Measurements from ENCODE around the gene SLC9C1. TPM values are rescaled to one million over a fixed set of nuclear protein-coding genes. Genes with fewer than 3 reads are reported as not detected.

SLC9C1 gene
- total RNA-seq, 2 experiments from 2014 or later = not detected

- peaks cover 7% of the 10 kb centered on the region for H3K4me1 Mint-ChIP-seq (ENCODE audit: low read depth)
- DNase-seq (no peak), ATAC-seq (no peak)
- H3K27me3 Mint-ChIP-seq = no peaks in the 10 kb centered on the region
- no peaks in the 10 kb centered on the region for H3K36me3 Mint-ChIP-seq (ENCODE audit: low read depth)
- intact Hi-C loops (cut with micrococcal nuclease) = no loop called here
- CTCF ChIA-PET = interaction anchor here (1.2 to 1.4 kb wide), 2 partner anchors 28 to 184 kb away, joined by 5 read pairs; no protein-coding TSS in a partner anchor
- no peak overlapping the region for H3K27ac Mint-ChIP-seq
- POLR2A ChIA-PET = interaction anchor here (0.8 kb wide), 1 partner anchor 10 kb away, joined by 3 read pairs; no protein-coding TSS in a partner anchor
- H3K4me3 Mint-ChIP-seq = no peak overlapping the region
- TF ChIP-seq CTCF (IDR thresholded peaks at IDR 0.05) = no peak
- H3K9me3 Mint-ChIP-seq = no peaks in the 10 kb centered on the region
Measured at GRCh38 chr3:112109322-112109721, 184.7 kb downstream of the SLC9C1 start.

- no peak for DNase-seq
- ChIA-PET POLR2A (no interaction called here), CTCF (interaction anchor here (0.6 kb wide), 1 partner anchor 243 kb away, joined by 3 read pairs; no protein-coding TSS in a partner anchor)
- no peak for TF ChIP-seq CTCF (IDR thresholded peaks at IDR 0.05)
- Mint-ChIP-seq H3K36me3 (ENCODE audit: low read depth) (no peaks in the 10 kb centered on the region), H3K4me1 (ENCODE audit: low read depth) (no peaks in the 10 kb centered on the region), H3K27ac (no peak overlapping the region), H3K4me3 (no peak overlapping the region), H3K27me3 (no peaks in the 10 kb centered on the region), H3K9me3 (no peaks in the 10 kb centered on the region)
- ATAC-seq = no peak
- intact Hi-C loops (cut with micrococcal nuclease) = no loop called here
Measured at GRCh38 chr3:112104774-112105173, 189.2 kb downstream of the SLC9C1 start.

GRCh38 chr3:112101916-112102315 is 192.1 kb downstream of the SLC9C1 start:
- Mint-ChIP-seq H3K27ac (no peak overlapping the region), H3K4me1 (ENCODE audit: low read depth) (peaks cover 9% of the 10 kb centered on the region), H3K4me3 (no peak overlapping the region), H3K36me3 (ENCODE audit: low read depth) (no peaks in the 10 kb centered on the region), H3K27me3 (no peaks in the 10 kb centered on the region), H3K9me3 (no peaks in the 10 kb centered on the region)
- no peak for TF ChIP-seq CTCF (IDR thresholded peaks at IDR 0.05)
- no peak for DNase-seq
- peak; percentile 55 for ATAC-seq
- CTCF ChIA-PET = interaction anchor here (2.4 kb wide), 1 partner anchor 10 kb away, joined by 10 read pairs; no protein-coding TSS in a partner anchor
- intact Hi-C loops (cut with micrococcal nuclease) = no loop called here
- POLR2A ChIA-PET = no interaction called here

- H3K27me3 Mint-ChIP-seq = no peaks in the 10 kb centered on the region
- DNase-seq (peak; percentile 42), ATAC-seq (peak; percentile 91)
- H3K4me1 Mint-ChIP-seq (ENCODE audit: low read depth) = peaks cover 22% of the 10 kb centered on the region
- ChIA-PET POLR2A (no interaction called here), CTCF (interaction anchor here (1.2 to 2.2 kb wide), 2 partner anchors 9 to 14 kb away, joined by 3 to 18 read pairs; no protein-coding TSS in a partner anchor)
- no peak overlapping the region for H3K4me3 Mint-ChIP-seq
- no peak for TF ChIP-seq CTCF (IDR thresholded peaks at IDR 0.05)
- H3K27ac Mint-ChIP-seq = no peak overlapping the region
- no peaks in the 10 kb centered on the region for H3K9me3 Mint-ChIP-seq
- H3K36me3 Mint-ChIP-seq (ENCODE audit: low read depth) = no peaks in the 10 kb centered on the region
- intact Hi-C loops (cut with micrococcal nuclease) = no loop called here
Measured at GRCh38 chr3:112097378-112097777, 196.6 kb downstream of the SLC9C1 start.

GRCh38 chr3:112096176-112096575 is 197.8 kb downstream of the SLC9C1 start:
- Mint-ChIP-seq H3K4me3 (no peak overlapping the region), H3K9me3 (no peaks in the 10 kb centered on the region), H3K36me3 (ENCODE audit: low read depth) (no peaks in the 10 kb centered on the region), H3K27me3 (no peaks in the 10 kb centered on the region), H3K4me1 (ENCODE audit: low read depth) (peaks cover 24% of the 10 kb centered on the region), H3K27ac (no peak overlapping the region)
- ChIA-PET POLR2A (no interaction called here), CTCF (interaction anchor here (1.0 kb wide), 1 partner anchor 53 kb away, joined by 3 read pairs; no protein-coding TSS in a partner anchor)
- intact Hi-C loops (cut with micrococcal nuclease) = no loop called here
- TF ChIP-seq CTCF (IDR thresholded peaks at IDR 0.05) = no peak
- ATAC-seq (no peak), DNase-seq (no peak)

All from activated CD8-positive, alpha-beta T cell treated with anti-CD3 and anti-CD28 coated beads for 36 hours (primary cell).